Thyroid gland (tissue), 4 donors: ENCODE data around the gene PLSCR4.

Experiments used
- CTCF ChIP-seq, 6 experiments: fragments of 200-600 bp in 3 of 6; fragments of 450-650 bp in 3 of 6; sonication (generic) in 3 of 6; IDR thresholded peaks; one replicate each; pipeline ENCODE4 v1.5.1; 2016 to 2019; ENCODE audit warnings: antibody characterized with exemption in 6 of 6, mild to moderate bottlenecking in 2 of 6, inconsistent platforms in 1 of 6, moderate library complexity in 1 of 6
- POLR2A ChIP-seq, 2 donors: fragments of 450-650 bp; IDR thresholded peaks; one replicate each; pipeline ENCODE4 v1.6.1; 2017; ENCODE audit warnings: antibody characterized with exemption in 2 of 2, mild to moderate bottlenecking in 2 of 2, moderate library complexity in 1 of 2

- TF ChIP-seq CTCF (IDR thresholded peaks at IDR 0.05): no peak
- no peak for TF ChIP-seq POLR2A (IDR thresholded peaks at IDR 0.05)
These were observed 24.0 kb downstream of the PLSCR4 start for GRCh38 chr3:146226881-146227280.
